H9 (cell line): ENCODE measurements around the gene UNC5B. TPM values are rescaled to one million over a fixed set of nuclear protein-coding genes. Genes with fewer than 3 reads are reported as not detected.

Experiments
- DNase-seq: peaks from one replicate; pipeline ENCODE4 v3.0.0-alpha.2; 2017
- H2AFZ ChIP-seq: one replicate; pipeline ENCODE4 v1.6.1; 2013; ENCODE audit warnings: mild to moderate bottlenecking, low read length, control low read depth, moderate library complexity
- H2AK5ac ChIP-seq: 2 replicates; pipeline ENCODE4 v1.6.1; 2013; ENCODE audit warnings: low read length, control low read depth, mixed read lengths; ENCODE audit not compliant: insufficient read length
- H2BK120ac ChIP-seq: one replicate; pipeline ENCODE4 v1.6.1; 2013; ENCODE audit warnings: low read depth, mild to moderate bottlenecking, low read length, control low read depth, inconsistent platforms; ENCODE audit not compliant: poor library complexity, severe bottlenecking
- H2BK12ac ChIP-seq: 2 replicates; pipeline ENCODE4 v1.6.1; 2013; ENCODE audit warnings: low read length, control low read depth, mixed read lengths, low read depth; ENCODE audit not compliant: insufficient read length
- H2BK15ac ChIP-seq: 2 replicates; pipeline ENCODE4 v1.6.1; 2013; ENCODE audit warnings: low read depth, low read length, control low read depth
- H2BK20ac ChIP-seq: one replicate; pipeline ENCODE4 v1.6.1; 2013; ENCODE audit warnings: low read depth, mild to moderate bottlenecking, low read length, control low read depth, inconsistent platforms; ENCODE audit not compliant: poor library complexity, severe bottlenecking
- H2BK5ac ChIP-seq: 2 replicates; pipeline ENCODE4 v1.6.1; 2013; ENCODE audit warnings: low read length, control low read depth, mixed read lengths; ENCODE audit not compliant: insufficient read length
- H3K14ac ChIP-seq: 2 replicates; pipeline ENCODE4 v1.6.1; 2013; ENCODE audit warnings: low read length, control low read depth; ENCODE audit not compliant: insufficient read depth
- H3K18ac ChIP-seq: 2 replicates; pipeline ENCODE4 v1.6.1; 2013; ENCODE audit warnings: low read depth, mild to moderate bottlenecking, mixed read lengths, low read length, control low read depth; ENCODE audit not compliant: insufficient read length
- H3K23ac ChIP-seq: 2 replicates; pipeline ENCODE4 v1.6.1; 2013; ENCODE audit warnings: low read length, control low read depth, mixed read lengths, low read depth; ENCODE audit not compliant: insufficient read length
- H3K23me2 ChIP-seq: 2 replicates; pipeline ENCODE4 v1.6.1; 2013; ENCODE audit warnings: low read depth, mild to moderate bottlenecking, mixed read lengths, low read length, control low read depth; ENCODE audit not compliant: insufficient read length, poor library complexity, severe bottlenecking
- H3K27ac ChIP-seq: 2 replicates; pipeline ENCODE4 v1.5.1; 2013; ENCODE audit warnings: low read length, control low read depth, mixed read lengths, low read depth; ENCODE audit not compliant: insufficient read length
- H3K27me3 ChIP-seq: 2 replicates; pipeline ENCODE4 v1.6.1; 2013; ENCODE audit warnings: low read length, control low read depth, inconsistent platforms; ENCODE audit not compliant: insufficient read depth
- H3K4ac ChIP-seq: 2 replicates; pipeline ENCODE4 v1.6.1; 2013; ENCODE audit warnings: low read depth, mild to moderate bottlenecking, control low read depth, inconsistent platforms, low read length, moderate library complexity
- H3K4me1 ChIP-seq: 2 replicates; pipeline ENCODE4 v1.6.1; 2013; ENCODE audit warnings: low read length, control low read depth, inconsistent platforms; ENCODE audit not compliant: insufficient read depth
- H3K4me2 ChIP-seq: 2 replicates; pipeline ENCODE4 v1.6.1; 2013; ENCODE audit warnings: low read length, control low read depth, mixed read lengths; ENCODE audit not compliant: insufficient read length, insufficient read depth
- H3K56ac ChIP-seq: 2 replicates; pipeline ENCODE4 v1.6.1; 2013; ENCODE audit warnings: low read depth, mild to moderate bottlenecking, mixed read lengths, low read length, control low read depth; ENCODE audit not compliant: insufficient read length
- H3K79me1 ChIP-seq: 2 replicates; pipeline ENCODE4 v1.6.1; 2013; ENCODE audit warnings: low read depth, mild to moderate bottlenecking, moderate library complexity, low read length, control low read depth, inconsistent platforms; ENCODE audit not compliant: insufficient read depth, poor library complexity, severe bottlenecking
- H3K79me2 ChIP-seq: 2 replicates; pipeline ENCODE4 v1.6.1; 2013; ENCODE audit warnings: low read length, control low read depth, inconsistent platforms; ENCODE audit not compliant: insufficient read depth
- H3K9ac ChIP-seq: 2 replicates; pipeline ENCODE4 v1.6.1; 2013; ENCODE audit warnings: low read length, control low read depth, mixed read lengths; ENCODE audit not compliant: insufficient read length; ENCODE audit errors: extremely low read depth
- H3K9me3 ChIP-seq: one replicate; pipeline ENCODE4 v1.6.1; 2013; ENCODE audit warnings: low read depth, low read length, inconsistent platforms; ENCODE audit not compliant: control insufficient read depth
- H3T11ph ChIP-seq: one replicate; pipeline ENCODE4 v1.6.1; 2013; ENCODE audit warnings: mild to moderate bottlenecking, low read length, control low read depth, inconsistent platforms
- H4K20me1 ChIP-seq: one replicate; pipeline ENCODE4 v1.6.1; 2013; ENCODE audit not compliant: control insufficient read depth, insufficient read length, insufficient read depth
- H4K5ac ChIP-seq: 2 replicates; pipeline ENCODE4 v1.6.1; 2013; ENCODE audit warnings: low read depth, mild to moderate bottlenecking, mixed read lengths, low read length, control low read depth; ENCODE audit not compliant: insufficient read length
- H4K8ac ChIP-seq: replicated peaks from 2 replicates; pipeline ENCODE4 v1.6.1; 2013; ENCODE audit warnings: low read length, control low read depth, mixed read lengths, low read depth; ENCODE audit not compliant: insufficient read length
- H4K91ac ChIP-seq: 2 replicates; pipeline ENCODE4 v1.6.1; 2013; ENCODE audit warnings: low read depth, mild to moderate bottlenecking, moderate library complexity, mixed read lengths, low read length, control low read depth; ENCODE audit not compliant: insufficient read length
- H3K27ac Mint-ChIP-seq, 3 experiments: 2 replicates in 2 of 3; 3 replicates in 1 of 3; pipeline ENCODE4 v1.8.0; 2020 to 2021; ENCODE audit warnings: mixed read lengths in 3 of 3, mild to moderate bottlenecking in 1 of 3, moderate library complexity in 1 of 3
- H3K27me3 Mint-ChIP-seq: 2 replicates; pipeline ENCODE4 v1.8.0; 2021; ENCODE audit warnings: low read depth, mild to moderate bottlenecking, moderate library complexity, mixed read lengths
- H3K36me3 Mint-ChIP-seq, 3 experiments: 2 replicates in 2 of 3; 3 replicates in 1 of 3; pipeline ENCODE4 v1.8.0; 2020 to 2021; ENCODE audit warnings: low read depth in 3 of 3, mixed read lengths in 3 of 3; ENCODE audit not compliant: insufficient read depth in 1 of 3
- H3K4me1 Mint-ChIP-seq, 2 experiments: 2 replicates each; pipeline ENCODE4 v1.8.0; 2020; ENCODE audit warnings: mixed read lengths in 2 of 2
- H3K4me3 Mint-ChIP-seq, 2 experiments: 2 replicates in 1 of 2; 3 replicates in 1 of 2; pipeline ENCODE4 v1.8.0; 2020 to 2021; ENCODE audit warnings: mild to moderate bottlenecking in 2 of 2, mixed read lengths in 2 of 2, moderate library complexity in 1 of 2
- H3K9me3 Mint-ChIP-seq, 2 experiments: 2 replicates in 1 of 2; 3 replicates in 1 of 2; pipeline ENCODE4 v1.8.0; 2020; ENCODE audit warnings: mild to moderate bottlenecking in 2 of 2, mixed read lengths in 2 of 2, moderate library complexity in 1 of 2
- CTCF ChIP-seq: fragments of 200-600 bp; sonication (generic); conservative IDR thresholded peaks from 3 replicates; pipeline ENCODE4 v1.8.0; 2021; ENCODE audit warnings: antibody characterized with exemption, mild to moderate bottlenecking
- WGBS: extraction: QIAGEN DNeasy Blood & Tissue Kit; methylation state at CpG from one replicate; pipeline ENCODE4 v1.1.7; 2013; ENCODE audit warnings: missing lambda C conversion rate, low lambda C conversion rate, mixed read lengths; ENCODE audit not compliant: insufficient read length; ENCODE audit errors: extremely low coverage; 5-methylcytosine and 5-hydroxymethylcytosine counted together
- total RNA-seq: library from RNA; stranded (reverse); gene quantifications from 2 replicates; pipeline ENCODE4 v1.2.1, GENCODE V29; 2021

UNC5B gene
- total RNA-seq, 1 experiment from 2014 or later = 28.4 TPM

DNA sequence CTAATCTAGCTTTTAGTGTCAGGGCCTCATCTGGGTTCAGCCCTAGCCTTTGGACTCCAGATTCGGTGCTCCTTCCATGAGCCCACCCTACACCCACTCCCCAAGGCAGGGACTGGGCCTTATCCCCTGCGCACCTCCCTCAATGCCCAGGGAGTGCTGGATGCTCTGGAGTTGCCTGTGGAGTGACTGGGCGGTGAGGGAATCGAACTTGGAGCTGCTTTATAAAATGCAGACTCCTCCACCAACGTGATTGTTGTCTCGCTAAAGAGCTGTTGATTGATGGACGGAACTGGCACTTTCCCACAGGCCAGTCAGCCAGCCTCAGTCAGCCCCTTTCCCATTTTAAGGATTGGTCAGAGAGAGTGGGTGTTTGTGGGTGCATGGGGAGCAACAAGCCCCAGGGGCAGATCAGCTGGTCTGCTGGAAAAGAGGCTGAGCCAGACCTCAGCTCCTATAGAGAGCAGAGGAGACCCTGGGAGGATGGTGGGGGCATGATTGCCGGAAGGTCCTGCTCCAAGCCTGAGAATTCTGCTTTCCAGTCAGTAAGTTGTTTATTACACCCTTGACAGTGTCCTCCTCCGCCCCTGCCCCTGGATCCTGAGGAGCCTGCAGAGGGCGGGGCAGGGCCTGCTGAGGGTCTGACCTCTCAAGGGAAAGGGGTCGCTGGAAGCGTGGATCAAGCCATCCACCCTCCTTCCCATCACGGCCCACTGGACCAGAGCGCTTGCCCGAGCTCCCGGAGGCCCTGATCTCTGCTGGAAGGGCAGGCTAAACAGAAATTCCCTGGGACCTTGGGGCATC is 16.7 kb downstream of the UNC5B start:
- Histone ChIP-seq H3K23ac (no peak overlapping the region), H2AK5ac (no peak overlapping the region), H3K27ac (no peak overlapping the region), H3K4ac (no peak overlapping the region), H4K8ac (no peak overlapping the region), H3K23me2 (no peaks in the 10 kb centered on the region), H3T11ph (no peak overlapping the region), H3K79me1 (no peaks in the 10 kb centered on the region), H2BK5ac (no peak overlapping the region), H2BK15ac (no peak overlapping the region), H4K5ac (no peak overlapping the region), H3K4me2 (no peak overlapping the region), H3K18ac (no peak overlapping the region), H4K91ac (no peak overlapping the region), H2AFZ (no peak overlapping the region), H3K56ac (no peak overlapping the region), H3K27me3 (no peaks in the 10 kb centered on the region), H2BK20ac (no peak overlapping the region), H4K20me1 (no peaks in the 10 kb centered on the region), H3K14ac (no peak overlapping the region), H3K9ac (no peak overlapping the region), H3K79me2 (no peaks in the 10 kb centered on the region), H2BK12ac (no peak overlapping the region), H2BK120ac (no peak overlapping the region), H3K4me1 (peaks cover 1% of the 10 kb centered on the region; the same call in 1 of the 2 replicates), H3K9me3 (no peaks in the 10 kb centered on the region)
- no peak for DNase-seq
- Mint-ChIP-seq H3K4me1 (peaks cover 26 to 35% of the 10 kb centered on the region in 2 experiments), H3K36me3 (peaks cover 0 to 6% (median 3%) of the 10 kb centered on the region in 3 experiments; a peak in 2 of 7 replicates), H3K27ac (peak overlapping the region in 1 of 3 experiments; percentile 89; a peak in 1 of 7 replicates), H3K27me3 (no peaks in the 10 kb centered on the region), H3K4me3 (no peak overlapping the region), H3K9me3 (no peaks in the 10 kb centered on the region)
- TF ChIP-seq CTCF = no peak
- no CpG with 5 or more reads among the region's 16 CpGs for WGBS
